Keratinocyte (primary cell): ENCODE data around the gene TNNI3. TPM values are rescaled to one million over a fixed set of nuclear protein-coding genes. Genes with fewer than 3 reads are reported as not detected.

ENCODE experiments used
- DNase-seq: peaks from one replicate; pipeline ENCODE4 v3.0.0-alpha.2; 2011; ENCODE audit warnings: low read depth, missing footprints, low spot score
- FAIRE-seq: peaks from 2 replicates; lab custom pipeline; 2011; peaks lifted over from hg19 to GRCh38; lab: Jason Lieb, UNC
- H2AFZ ChIP-seq: 2 replicates; pipeline ENCODE4 v1.6.0; 2012; ENCODE audit warnings: low read length, control low read depth, inconsistent platforms; ENCODE audit not compliant: control insufficient read depth
- H3K27ac ChIP-seq: 2 replicates; pipeline ENCODE4 v1.5.1; 2011; ENCODE audit warnings: low read length; ENCODE audit not compliant: control insufficient read depth, insufficient read depth
- H3K27me3 ChIP-seq: 3 replicates; pipeline ENCODE4 v1.6.0; 2011; ENCODE audit warnings: low read length; ENCODE audit not compliant: control insufficient read depth, insufficient read depth; ENCODE audit errors: extremely low read depth
- H3K36me3 ChIP-seq, 2 experiments: 2 replicates in 1 of 2; 3 replicates in 1 of 2; pipeline ENCODE4 v1.5.1; 2011; ENCODE audit warnings: low read length in 2 of 2, mild to moderate bottlenecking in 1 of 2; ENCODE audit not compliant: control insufficient read depth in 2 of 2, insufficient read depth in 2 of 2; ENCODE audit errors: extremely low read depth in 1 of 2
- H3K4me1 ChIP-seq: 3 replicates; pipeline ENCODE4 v1.5.1; 2011; ENCODE audit warnings: low read length; ENCODE audit not compliant: control insufficient read depth, insufficient read depth; ENCODE audit errors: extremely low read depth
- H3K4me2 ChIP-seq: 3 replicates; pipeline ENCODE4 v1.6.0; 2011; ENCODE audit warnings: low read depth, low read length; ENCODE audit not compliant: control insufficient read depth, insufficient read depth; ENCODE audit errors: extremely low read depth
- H3K4me3 ChIP-seq, 3 experiments: fragments of 200-600 bp in 1 of 3; sonication (generic) in 1 of 3; 2 replicates in 2 of 3; 3 replicates in 1 of 3; pipeline ENCODE4 v1.5.1; 2011 to 2016; ENCODE audit warnings: low read length in 3 of 3, mild to moderate bottlenecking in 3 of 3, control low read depth in 2 of 3, inconsistent platforms in 1 of 3, low read depth in 1 of 3, mixed read lengths in 1 of 3, mixed run types in 1 of 3, moderate library complexity in 1 of 3; ENCODE audit not compliant: control insufficient read depth in 2 of 3, insufficient read depth in 2 of 3; ENCODE audit errors: extremely low read depth in 1 of 3
- H3K79me2 ChIP-seq: 2 replicates; pipeline ENCODE4 v1.6.0; 2012; ENCODE audit warnings: low read length; ENCODE audit not compliant: control insufficient read depth, insufficient read depth
- H3K9ac ChIP-seq: 3 replicates; pipeline ENCODE4 v1.6.0; 2011; ENCODE audit warnings: low read length; ENCODE audit not compliant: control insufficient read depth, insufficient read depth; ENCODE audit errors: extremely low read depth
- H3K9me1 ChIP-seq: 3 replicates; pipeline ENCODE4 v1.6.0; 2011; ENCODE audit warnings: low read length; ENCODE audit not compliant: control insufficient read depth, insufficient read depth; ENCODE audit errors: extremely low read depth
- H3K9me3 ChIP-seq: 2 replicates; pipeline ENCODE4 v1.5.1; 2012; ENCODE audit warnings: low read depth, low read length; ENCODE audit not compliant: control insufficient read depth
- H4K20me1 ChIP-seq: 3 replicates; pipeline ENCODE4 v1.6.0; 2011; ENCODE audit warnings: low read length; ENCODE audit not compliant: control insufficient read depth, insufficient read depth; ENCODE audit errors: extremely low read depth
- EZH2 ChIP-seq: IDR thresholded peaks from one replicate; pipeline ENCODE4 v1.6.1; 2012; ENCODE audit warnings: inconsistent platforms, mild to moderate bottlenecking, low read length, moderate library complexity
- dilution Hi-C: fragments of 300-500 bp; cut with MboI; formaldehyde crosslinking; loops from one replicate; pipeline ENCODE4 v1.7.0; 2020; ENCODE audit warnings: low sequenced_read_pairs; ENCODE audit not compliant: extremely low pct_ligation_motif_present
- polyA plus RNA-seq, 5 experiments: library from polyadenylated mRNA; depleted of rRNA in 3 of 5; stranded (reverse) in 3 of 5; stranded (forward) in 1 of 5; unstranded in 1 of 5; fragments of >200 nt; gene quantifications; 1 replicate in 1 of 5; 2 replicates in 3 of 5; 3 replicates in 1 of 5; pipeline versions ENCODE4 v1.2.1 to v1.2.3, GENCODE V29; 2011 to 2012; ENCODE audit warnings: missing spikeins in 2 of 5, low read depth in 1 of 5, low replicate concordance in 1 of 5
- TF ChIP-seq, protein P1 (sequence below), 3 experiments: IDR thresholded peaks in 1 of 3; conservative IDR thresholded peaks in 1 of 3; optimal IDR thresholded peaks in 1 of 3; 2 replicates in 2 of 3; 3 replicates in 1 of 3; pipeline versions ENCODE3 to v1.5.1; 2011; ENCODE audit warnings: low read length in 3 of 3, mild to moderate bottlenecking in 3 of 3, moderate library complexity in 2 of 3, control low read depth in 1 of 3, inconsistent platforms in 1 of 3; ENCODE audit not compliant: insufficient read depth in 2 of 3; ENCODE audit errors: extremely low read depth in 1 of 3

TNNI3 gene
- polyA plus RNA-seq, 1 donor (not counting 4 experiments of a cell fraction or from before 2014, with no cell fraction given), result 4.1 TPM

DNA sequence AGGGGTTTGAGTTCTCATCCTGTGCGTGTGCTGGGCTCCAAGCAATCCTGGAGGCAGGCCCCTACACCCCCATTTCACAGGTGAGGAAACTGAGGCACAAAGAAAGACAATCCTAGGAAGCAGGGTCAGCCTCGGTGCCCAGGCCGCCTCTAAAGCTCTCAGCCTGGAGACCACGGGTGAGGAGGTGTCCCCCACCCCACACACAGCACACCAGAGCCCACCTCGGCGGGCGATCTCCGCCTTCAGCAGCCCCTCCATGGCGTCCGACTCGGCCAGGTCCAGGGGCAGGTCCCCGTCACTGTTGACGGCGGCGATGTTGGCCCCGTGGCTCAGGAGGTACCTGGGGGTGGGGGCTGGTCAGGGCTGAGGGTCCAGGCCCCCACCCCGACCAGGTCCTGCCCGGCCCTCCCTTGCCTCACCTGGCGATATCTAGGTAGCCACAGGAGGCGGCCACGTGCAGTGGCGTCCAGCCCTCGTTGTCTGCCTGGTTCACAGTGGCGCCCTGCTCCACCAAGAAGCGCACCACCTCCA, 45.2 kb downstream of the TNNI3 start:
- no peak overlapping the region for H3K27ac ChIP-seq
- TF ChIP-seq EZH2, result no peak
- TF ChIP-seq, protein P1, sequence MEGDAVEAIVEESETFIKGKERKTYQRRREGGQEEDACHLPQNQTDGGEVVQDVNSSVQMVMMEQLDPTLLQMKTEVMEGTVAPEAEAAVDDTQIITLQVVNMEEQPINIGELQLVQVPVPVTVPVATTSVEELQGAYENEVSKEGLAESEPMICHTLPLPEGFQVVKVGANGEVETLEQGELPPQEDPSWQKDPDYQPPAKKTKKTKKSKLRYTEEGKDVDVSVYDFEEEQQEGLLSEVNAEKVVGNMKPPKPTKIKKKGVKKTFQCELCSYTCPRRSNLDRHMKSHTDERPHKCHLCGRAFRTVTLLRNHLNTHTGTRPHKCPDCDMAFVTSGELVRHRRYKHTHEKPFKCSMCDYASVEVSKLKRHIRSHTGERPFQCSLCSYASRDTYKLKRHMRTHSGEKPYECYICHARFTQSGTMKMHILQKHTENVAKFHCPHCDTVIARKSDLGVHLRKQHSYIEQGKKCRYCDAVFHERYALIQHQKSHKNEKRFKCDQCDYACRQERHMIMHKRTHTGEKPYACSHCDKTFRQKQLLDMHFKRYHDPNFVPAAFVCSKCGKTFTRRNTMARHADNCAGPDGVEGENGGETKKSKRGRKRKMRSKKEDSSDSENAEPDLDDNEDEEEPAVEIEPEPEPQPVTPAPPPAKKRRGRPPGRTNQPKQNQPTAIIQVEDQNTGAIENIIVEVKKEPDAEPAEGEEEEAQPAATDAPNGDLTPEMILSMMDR (optimal IDR thresholded peaks at IDR 0.05 in 1 of 3, IDR thresholded peaks at IDR 0.05 in 1 of 3, conservative IDR thresholded peaks at IDR 0.05 in 1 of 3; ENCODE audit: extremely low read depth in 1 of 3, insufficient read depth in 2 of 3, low read length in 3 of 3), result no peak
- no peaks in the 10 kb centered on the region for H3K9me1 ChIP-seq
- FAIRE-seq, result no peak
- peaks cover 11 to 15% of the 10 kb centered on the region in 2 experiments for H3K36me3 ChIP-seq
- no peak overlapping the region for H2AFZ ChIP-seq
- no peak for DNase-seq
- peaks cover 68% of the 10 kb centered on the region for H3K79me2 ChIP-seq
- H3K9me3 ChIP-seq, result no peaks in the 10 kb centered on the region
- no peaks in the 10 kb centered on the region for H3K27me3 ChIP-seq
- H4K20me1 ChIP-seq, result peaks cover 9% of the 10 kb centered on the region
- no peak overlapping the region for H3K4me2 ChIP-seq
- H3K4me1 ChIP-seq, result peaks cover 7% of the 10 kb centered on the region
- no peak overlapping the region for H3K9ac ChIP-seq
- H3K4me3 ChIP-seq, result no peak overlapping the region
- dilution Hi-C loops, result no loop called here

DNA sequence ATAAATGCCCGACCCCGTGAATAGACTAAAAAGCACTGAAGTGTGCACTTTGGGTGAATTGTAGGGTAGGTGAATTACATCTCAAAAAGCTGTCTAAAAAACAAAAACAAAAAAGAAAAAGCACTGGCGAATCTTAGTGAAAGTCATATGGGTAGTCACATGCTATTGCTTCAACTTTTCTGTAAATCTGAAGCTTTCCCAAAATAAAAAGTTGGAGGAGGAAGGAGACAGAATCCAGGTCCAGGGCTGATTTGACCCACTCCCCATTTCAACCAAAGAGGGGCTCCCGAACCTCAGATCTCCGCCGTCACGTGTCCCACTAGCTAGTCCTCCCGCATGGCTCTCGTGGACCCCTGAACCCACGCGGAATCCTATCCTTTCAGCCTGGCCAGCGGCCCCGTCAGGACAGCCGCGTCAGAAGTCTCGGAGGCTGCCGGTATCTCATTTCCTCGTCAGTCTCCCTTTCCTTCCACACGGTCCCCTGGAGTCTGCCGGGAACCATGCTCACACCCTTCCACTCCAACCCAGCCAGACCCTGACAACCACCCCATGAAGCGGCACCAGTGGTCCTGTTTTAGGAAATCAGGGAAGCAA, 46.2 kb downstream of the TNNI3 start:
- Histone ChIP-seq H3K4me1 (peaks cover 7% of the 10 kb centered on the region), H3K36me3 (peaks cover 15% of the 10 kb centered on the region in 2 experiments), H3K27ac (no peak overlapping the region)

More for the DNA sequence above, 46.2 kb downstream of the TNNI3 start:
- dilution Hi-C loops, result no loop called here
- Histone ChIP-seq H3K4me3 (no peak overlapping the region), H3K79me2 (peaks cover 63% of the 10 kb centered on the region), H4K20me1 (peaks cover 9% of the 10 kb centered on the region), H3K27me3 (no peaks in the 10 kb centered on the region), H3K9me1 (no peaks in the 10 kb centered on the region), H3K9me3 (no peaks in the 10 kb centered on the region), H3K9ac (no peak overlapping the region), H2AFZ (no peak overlapping the region), H3K4me2 (no peak overlapping the region)
- FAIRE-seq (no peak), DNase-seq (no peak)
- no peak for TF ChIP-seq EZH2
- TF ChIP-seq, protein P1 (optimal IDR thresholded peaks at IDR 0.05 in 1 of 3, IDR thresholded peaks at IDR 0.05 in 1 of 3, conservative IDR thresholded peaks at IDR 0.05 in 1 of 3; ENCODE audit: extremely low read depth in 1 of 3, insufficient read depth in 2 of 3, low read length in 3 of 3), result no peak
